CD4-positive, alpha-beta T cell treated with Interleukin-17A for 1 hour (primary cell): ENCODE results near the gene UPF1.
A peak's percentile ranks its signal among the peaks of the same experiment; 100 is the strongest.
"Not testable (repeated sequence)": the region's sequence is repeated elsewhere in the genome, so short reads cannot be mapped to it uniquely, and the experiment has no call there.

Experiments
- DNase-seq: peaks from one replicate; pipeline ENCODE4 v3.0.0-alpha.2; 2020

Gene UPF1

GRCh38 chr19:18900700-18901481 lies 69.1 kb downstream of the UPF1 start:
- DNase-seq: no peak

GRCh38 chr19:18901491-18901890 lies 69.7 kb downstream of the UPF1 start:
- no peak for DNase-seq

GRCh38 chr19:18902519-18902918 lies 70.8 kb downstream of the UPF1 start:
- not testable (repeated sequence) for DNase-seq

GRCh38 chr19:18903156-18904037 lies 71.6 kb downstream of the UPF1 start:
- DNase-seq: no peak

- DNase-seq: no peak
Measured at GRCh38 chr19:18904334-18905057, 72.7 kb downstream of the UPF1 start.

GRCh38 chr19:18905058-18905456 lies 73.3 kb downstream of the UPF1 start:
- DNase-seq: no peak

GRCh38 chr19:18905513-18906236 lies 73.9 kb downstream of the UPF1 start:
- DNase-seq: no peak

- no peak for DNase-seq
Measured at GRCh38 chr19:18906605-18907519, 75.1 kb downstream of the UPF1 start.

- no peak for DNase-seq
Measured at GRCh38 chr19:18908917-18909619, 77.3 kb downstream of the UPF1 start.

- DNase-seq: no peak
Measured at GRCh38 chr19:18910010-18910409, 78.3 kb downstream of the UPF1 start.

GRCh38 chr19:18910801-18911436 lies 79.2 kb downstream of the UPF1 start:
- no peak for DNase-seq

- no peak for DNase-seq
Measured at GRCh38 chr19:18912933-18913332, 81.2 kb downstream of the UPF1 start.

- no peak for DNase-seq
Measured at GRCh38 chr19:18913466-18913865, 81.7 kb downstream of the UPF1 start.

GRCh38 chr19:18915639-18916038 lies 83.9 kb downstream of the UPF1 start:
- peak; percentile 42 for DNase-seq

- DNase-seq: not testable (repeated sequence)
Measured at GRCh38 chr19:18917593-18917992, 85.8 kb downstream of the UPF1 start.
